HepG2 (cell line): Measurements from ENCODE around the gene FBXL20. TPM values are rescaled to one million over a fixed set of nuclear protein-coding genes. Genes with fewer than 3 reads are reported as not detected.
A peak's percentile ranks its signal among the peaks of the same experiment; 100 is the strongest.

Experiments
- ATAC-seq: fragments of 200-7000 bp; cut with Tn5 transposase; 3 replicates; pipeline ENCODE4 v1.9.1; 2020; ENCODE audit warnings: mild to moderate bottlenecking, moderate library complexity
- BruUV-seq: library from RNA; stranded (reverse); fragments of 400-500 nt; replicated peaks from 2 replicates; lab custom pipeline; 2021; lab: Mats Ljungman, UMichigan
- CTCF ChIA-PET: fragments of 300-600 bp; formaldehyde crosslinking; extraction: SDS; loops from one replicate; lab custom pipeline; 2021; ENCODE audit warnings: low total read pairs, inconsistent platforms, low intra/inter-chr PET ratio; lab: Yijun Ruan, JAX
- POLR2A ChIA-PET: fragments of 350-600 bp; sonication (Branson Sonifier 250); formaldehyde crosslinking; loops from one replicate; lab custom pipeline; 2020; ENCODE audit warnings: antibody characterized with exemption, inconsistent platforms; lab: Yijun Ruan, JAX
- DNase-seq: peaks from one replicate; pipeline ENCODE4 v3.0.0-alpha.2; 2015; ENCODE audit warnings: low spot score
- FAIRE-seq: peaks from 3 replicates; lab custom pipeline; 2011; peaks lifted over from hg19 to GRCh38; lab: Jason Lieb, UNC
- H2AFZ ChIP-seq: one replicate; pipeline ENCODE4 v1.6.1; 2011; ENCODE audit warnings: low read length, inconsistent platforms
- H3K27ac ChIP-seq: fragments of 300-600 bp; 3 replicates; pipeline ENCODE4 v1.8.0; 2011; ENCODE audit warnings: mixed run types, mild to moderate bottlenecking, mixed read lengths, low read length, inconsistent platforms; ENCODE audit not compliant: insufficient read depth; ENCODE audit errors: extremely low read length
- H3K27me3 ChIP-seq, 2 experiments: fragments of 200-600 bp in 1 of 2; 2 replicates in 1 of 2; 3 replicates in 1 of 2; pipeline versions ENCODE4 v1.6.0 to v1.8.0; 2011; ENCODE audit warnings: low read length in 2 of 2, mild to moderate bottlenecking in 2 of 2, moderate library complexity in 2 of 2, inconsistent platforms in 1 of 2; ENCODE audit not compliant: insufficient read depth in 2 of 2, control insufficient read depth in 1 of 2
- H3K36me3 ChIP-seq, 2 experiments: fragments of 200-600 bp in 1 of 2; replicated peaks in 1 of 2; 2 replicates in 1 of 2; 3 replicates in 1 of 2; pipeline versions ENCODE4 v1.5.1 to v1.8.0; 2011; ENCODE audit warnings: low read length in 2 of 2, inconsistent platforms in 1 of 2; ENCODE audit not compliant: insufficient read depth in 2 of 2, control insufficient read depth in 1 of 2
- H3K4me1 ChIP-seq: 2 replicates; pipeline ENCODE4 v1.5.1; 2012; ENCODE audit warnings: low read length, inconsistent platforms; ENCODE audit not compliant: insufficient read depth
- H3K4me2 ChIP-seq: 2 replicates; pipeline ENCODE4 v1.6.0; 2011; ENCODE audit warnings: low read depth, low read length, inconsistent platforms
- H3K4me3 ChIP-seq, 3 experiments: fragments of 200-600 bp in 1 of 3; sonication (generic), shearing (Covaris generic) in 1 of 3; replicated peaks in 1 of 3; 2 replicates each; pipeline ENCODE4 v1.5.1; 2011 to 2016; ENCODE audit warnings: low read length in 3 of 3, inconsistent platforms in 2 of 3, low read depth in 2 of 3, mild to moderate bottlenecking in 2 of 3, control low read depth in 1 of 3, mixed read lengths in 1 of 3; ENCODE audit not compliant: insufficient read depth in 1 of 3
- H3K79me2 ChIP-seq: one replicate; pipeline ENCODE4 v1.6.1; 2011; ENCODE audit warnings: low read length, inconsistent platforms; ENCODE audit not compliant: insufficient read depth
- H3K9ac ChIP-seq: 2 replicates; pipeline ENCODE4 v1.6.0; 2011; ENCODE audit warnings: mild to moderate bottlenecking, low read depth, low read length, inconsistent platforms; ENCODE audit not compliant: insufficient read depth
- H3K9me3 ChIP-seq: 2 replicates; pipeline ENCODE4 v1.5.1; 2012; ENCODE audit warnings: mild to moderate bottlenecking, low read length
- H4K20me1 ChIP-seq: 2 replicates; pipeline ENCODE4 v1.6.0; 2011; ENCODE audit warnings: inconsistent platforms, mild to moderate bottlenecking, low read length, moderate library complexity; ENCODE audit not compliant: insufficient read depth
- AKAP8 ChIP-seq: sonication (generic); formaldehyde crosslinking; IDR thresholded peaks from 2 replicates; pipeline ENCODE4 v1.5.1; 2020; ENCODE audit warnings: mild to moderate bottlenecking, missing genetic modification reagents
- ARHGAP35 ChIP-seq: sonication (generic); formaldehyde crosslinking; IDR thresholded peaks from 2 replicates; pipeline ENCODE4 v1.9.0; 2022; ENCODE audit warnings: mild to moderate bottlenecking, inconsistent platforms, moderate library complexity, missing genetic modification reagents, borderline replicate concordance
- MYC ChIP-seq: sonication (generic); formaldehyde crosslinking; IDR thresholded peaks from 2 replicates; pipeline ENCODE4 v1.9.0; 2021; ENCODE audit warnings: missing genetic modification reagents, borderline replicate concordance
- ZNF891 ChIP-seq: sonication (generic); formaldehyde crosslinking; IDR thresholded peaks from 2 replicates; pipeline ENCODE4 v1.5.0; 2020; ENCODE audit warnings: mild to moderate bottlenecking, missing genetic modification reagents
- WGBS: methylation state at CpG from one replicate; pipeline ENCODE4 v1.1.6; 2017; ENCODE audit warnings: low lambda C conversion rate; 5-methylcytosine and 5-hydroxymethylcytosine counted together
- in situ Hi-C: cut with HindIII; loops from 2 replicates; pipeline ENCODE4 v1.10.0; 2017; ENCODE audit warnings: low pct_unique_long_range_greater_than_20kb; ENCODE audit not compliant: extremely low pct_ligation_motif_present
- intact Hi-C: fragments of 100-400 bp; cut with micrococcal nuclease; formaldehyde crosslinking; loops from one replicate; pipeline ENCODE4 v1.10.0; 2022; ENCODE audit not compliant: unreplicated experiment
- polyA plus RNA-seq, 8 experiments: library from polyadenylated mRNA; depleted of rRNA in 3 of 8; stranded (reverse) in 7 of 8; unstranded in 1 of 8; fragments of >200 nt; fragmentation: Illumina TruSeq in 4 of 8; extraction: Trizol in 4 of 8; gene quantifications; 2 replicates each; pipeline versions ENCODE4 v1.2.1 to v1.2.3, GENCODE V29; 2011 to 2016; ENCODE audit warnings: low read depth in 4 of 8, missing spikeins in 1 of 8, mixed read lengths in 1 of 8; ENCODE audit not compliant: insufficient read depth in 1 of 8
- total RNA-seq, 5 experiments: library from RNA; depleted of rRNA; stranded (reverse); fragments of >200 nt; fragmentation: Illumina TruSeq; extraction: Trizol; gene quantifications; 2 replicates each; pipeline ENCODE4 v1.2.3, GENCODE V29; 2016; ENCODE audit warnings: low read depth in 1 of 5
- TF ChIP-seq, protein P1 (sequence below): sonication (generic); formaldehyde crosslinking; IDR thresholded peaks from 2 replicates; pipeline ENCODE4 v1.5.0; 2020; ENCODE audit warnings: mild to moderate bottlenecking, missing genetic modification reagents, moderate library complexity

Gene FBXL20
- total and polyA plus RNA-seq, 2 of the 13 experiments (the other 11 are each of a cell fraction or from before 2014, with no cell fraction given): 10.2 to 10.3 TPM

DNA sequence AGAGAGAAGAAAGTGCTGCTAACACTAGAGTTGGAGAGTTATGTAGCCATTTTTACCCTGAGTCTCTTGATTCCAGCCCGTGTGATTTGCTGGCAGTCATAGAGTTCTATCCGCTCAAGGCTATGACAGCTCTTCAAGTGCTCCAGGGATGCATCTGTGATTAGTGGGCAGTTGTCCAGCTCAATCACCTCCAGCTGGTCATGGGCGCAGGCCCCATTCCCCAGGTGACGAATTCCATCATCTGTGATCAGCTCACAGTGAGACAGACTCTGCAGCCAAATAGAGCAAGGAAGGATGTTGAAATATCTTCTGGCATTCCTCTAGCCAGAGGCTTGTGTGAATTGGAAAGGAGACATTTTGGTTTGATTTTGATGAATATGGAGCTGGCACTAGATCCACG, 137.3 kb downstream of the FBXL20 start:
- TF ChIP-seq ARHGAP35 (CRISPR knock-in tag) (no peak), ZNF891 (CRISPR knock-in tag) (no peak), MYC (CRISPR knock-in tag) (no peak)
- TF ChIP-seq, all 625 proteins: peak for 0
- Histone ChIP-seq H3K4me2 (no peak overlapping the region), H3K27ac (no peak overlapping the region), H3K36me3 (peaks cover 19 to 32% of the 10 kb centered on the region in 2 experiments; a peak in 4 of 5 replicates), H4K20me1 (no peaks in the 10 kb centered on the region), H3K79me2 (no peaks in the 10 kb centered on the region), H3K9ac (no peak overlapping the region), H3K9me3 (no peaks in the 10 kb centered on the region), H3K4me1 (no peaks in the 10 kb centered on the region), H3K4me3 (no peak overlapping the region), H2AFZ (no peak overlapping the region), H3K27me3 (no peaks in the 10 kb centered on the region)
- intact Hi-C loops: no loop called here
- in situ Hi-C loops: no loop called here
- CTCF ChIA-PET: no interaction called here
- FAIRE-seq (no peak), DNase-seq (no peak), ATAC-seq (no peak)
- no TSS peak for BruUV-seq
- POLR2A ChIA-PET: no interaction called here
- WGBS: 91% methylated on average over 4 of the region's 5 CpGs

DNA sequence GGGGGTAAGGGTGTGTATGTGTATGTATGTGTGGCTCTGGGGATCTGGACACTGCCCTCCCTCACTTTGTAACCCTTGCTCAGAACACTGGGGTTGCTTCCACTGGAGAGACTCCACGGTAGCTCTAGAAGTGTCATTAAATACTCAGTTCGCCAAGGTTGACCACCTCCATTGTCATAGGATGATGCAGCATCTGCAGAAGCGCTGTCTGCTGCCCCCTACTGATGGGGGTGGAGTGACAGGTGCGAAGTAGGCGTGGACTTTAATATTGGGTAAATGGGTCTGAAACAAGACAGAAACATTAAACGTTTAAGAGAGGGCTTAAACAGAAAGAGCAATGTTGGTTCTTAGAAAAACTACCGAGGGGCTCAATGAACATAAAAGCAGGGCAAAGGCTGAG, 140.1 kb downstream of the FBXL20 start:
- peaks cover 18 to 33% of the 10 kb centered on the region in 2 experiments; a peak in 4 of 5 replicates for H3K36me3 ChIP-seq
- H3K9ac ChIP-seq: no peak overlapping the region
- POLR2A ChIA-PET: no interaction called here
- in situ Hi-C loops: no loop called here
- H3K9me3 ChIP-seq: no peaks in the 10 kb centered on the region
- intact Hi-C loops: no loop called here
- no peaks in the 10 kb centered on the region for H3K79me2 ChIP-seq
- TF ChIP-seq, protein P1, sequence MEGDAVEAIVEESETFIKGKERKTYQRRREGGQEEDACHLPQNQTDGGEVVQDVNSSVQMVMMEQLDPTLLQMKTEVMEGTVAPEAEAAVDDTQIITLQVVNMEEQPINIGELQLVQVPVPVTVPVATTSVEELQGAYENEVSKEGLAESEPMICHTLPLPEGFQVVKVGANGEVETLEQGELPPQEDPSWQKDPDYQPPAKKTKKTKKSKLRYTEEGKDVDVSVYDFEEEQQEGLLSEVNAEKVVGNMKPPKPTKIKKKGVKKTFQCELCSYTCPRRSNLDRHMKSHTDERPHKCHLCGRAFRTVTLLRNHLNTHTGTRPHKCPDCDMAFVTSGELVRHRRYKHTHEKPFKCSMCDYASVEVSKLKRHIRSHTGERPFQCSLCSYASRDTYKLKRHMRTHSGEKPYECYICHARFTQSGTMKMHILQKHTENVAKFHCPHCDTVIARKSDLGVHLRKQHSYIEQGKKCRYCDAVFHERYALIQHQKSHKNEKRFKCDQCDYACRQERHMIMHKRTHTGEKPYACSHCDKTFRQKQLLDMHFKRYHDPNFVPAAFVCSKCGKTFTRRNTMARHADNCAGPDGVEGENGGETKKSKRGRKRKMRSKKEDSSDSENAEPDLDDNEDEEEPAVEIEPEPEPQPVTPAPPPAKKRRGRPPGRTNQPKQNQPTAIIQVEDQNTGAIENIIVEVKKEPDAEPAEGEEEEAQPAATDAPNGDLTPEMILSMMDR (CRISPR knock-in tag): peak; percentile 44
- no peak for TF ChIP-seq AKAP8
- TF ChIP-seq, all 625 proteins: peak for 1
- WGBS: 91% methylated on average over 7 of the region's 7 CpGs
- CTCF ChIA-PET: no interaction called here
- Histone ChIP-seq H4K20me1 (no peaks in the 10 kb centered on the region), H3K27me3 (no peaks in the 10 kb centered on the region), H2AFZ (no peak overlapping the region), H3K4me3 (no peak overlapping the region), H3K4me2 (no peak overlapping the region), H3K4me1 (peaks cover 14% of the 10 kb centered on the region), H3K27ac (no peak overlapping the region)
- no peak for DNase-seq
- no TSS peak for BruUV-seq
- FAIRE-seq: no peak
- ATAC-seq: no peak
